KOPT-K1 (cell line): ENCODE data around the gene MRPL43.
A peak's percentile ranks its signal among the peaks of the same experiment; 100 is the strongest.
"Not testable (repeated sequence)": the region's sequence is repeated elsewhere in the genome, so short reads cannot be mapped to it uniquely, and the experiment has no call there.

ENCODE experiments used
- H3K27ac ChIP-seq: fragments of 200-600 bp; sonication (generic); 2 replicates; pipeline ENCODE4 v1.5.1; 2016; ENCODE audit warnings: antibody characterized with exemption, mild to moderate bottlenecking, low read depth, low read length; ENCODE audit not compliant: poor library complexity, severe bottlenecking
- H3K36me3 ChIP-seq: fragments of 200-600 bp; sonication (generic); 2 replicates; pipeline ENCODE4 v1.5.1; 2017; ENCODE audit warnings: antibody characterized with exemption, mild to moderate bottlenecking, low read length, moderate library complexity; ENCODE audit not compliant: insufficient read depth
- H3K9me3 ChIP-seq: fragments of 200-600 bp; sonication (generic); 2 replicates; pipeline ENCODE4 v1.5.1; 2017; ENCODE audit warnings: antibody characterized with exemption, low read length, mild to moderate bottlenecking; ENCODE audit not compliant: insufficient read depth, poor library complexity, severe bottlenecking

MRPL43 gene

GRCh38 chr10:100986952-100987684 lies at the start of gene MRPL43, which contains the start of gene TWNK:
TSS of gene MRPL43 (minus strand) at chr10:100987497. CDS start at chr10:100987443, 54 bp downstream.
TSS of gene TWNK (plus strand) at chr10:100987543. CDS start at chr10:100988211, 668 bp downstream.
- H3K36me3 ChIP-seq = peaks cover 55% of the 10 kb centered on the region
- no peaks in the 10 kb centered on the region for H3K9me3 ChIP-seq
- peak within 1 kb of the TSS; percentile 82 for H3K27ac ChIP-seq

- H3K9me3 ChIP-seq = no peaks in the 10 kb centered on the region
- H3K27ac ChIP-seq = no peak overlapping the region
- H3K36me3 ChIP-seq = no peaks in the 10 kb centered on the region
These were observed 49.4 kb upstream of the MRPL43 start for GRCh38 chr10:101036726-101037125.

GRCh38 chr10:101035916-101036702 lies 48.8 kb upstream of the MRPL43 start:
- Histone ChIP-seq H3K27ac (no peak overlapping the region), H3K9me3 (no peaks in the 10 kb centered on the region), H3K36me3 (no peaks in the 10 kb centered on the region)

DNA sequence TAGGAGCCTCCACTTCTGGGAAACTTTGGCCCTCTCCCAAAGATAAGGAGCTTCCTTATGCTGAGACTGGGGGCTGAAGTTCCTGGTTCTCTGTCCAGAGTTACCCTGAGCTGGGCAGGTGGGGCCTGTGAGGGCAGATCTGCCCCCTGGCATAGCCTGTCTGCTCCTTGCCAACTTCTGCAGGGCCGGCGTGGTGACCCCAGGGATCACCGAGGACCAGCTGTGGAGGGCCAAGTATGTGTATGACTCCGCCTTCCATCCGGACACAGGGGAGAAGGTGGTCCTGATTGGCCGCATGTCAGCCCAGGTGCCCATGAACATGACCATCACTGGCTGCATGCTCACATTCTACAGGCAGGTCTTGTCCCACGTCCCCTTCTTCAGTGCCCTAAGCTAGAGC lies 48.0 kb upstream of the MRPL43 start:
- Histone ChIP-seq H3K9me3 (no peaks in the 10 kb centered on the region), H3K36me3 (no peaks in the 10 kb centered on the region)

DNA sequence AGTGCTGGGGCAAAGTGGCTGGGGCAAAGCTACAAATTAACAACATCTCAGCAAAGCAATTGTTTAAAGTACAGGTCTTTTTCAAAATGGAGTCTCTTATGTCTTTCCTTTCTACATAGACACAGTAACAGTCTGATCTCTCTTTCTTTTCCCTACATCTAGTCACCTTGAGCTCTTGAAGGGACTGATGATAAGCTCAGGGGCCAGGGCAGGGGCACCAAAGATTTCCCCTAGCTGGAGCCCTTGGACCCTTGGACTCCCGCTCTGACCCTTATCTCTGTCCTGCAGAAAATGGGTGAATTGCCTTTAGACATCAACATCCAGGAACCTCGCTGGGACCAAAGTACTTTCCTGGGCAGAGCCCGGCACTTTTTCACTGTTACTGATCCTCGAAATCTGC lies 47.1 kb upstream of the MRPL43 start:
- not testable (repeated sequence) for H3K27ac ChIP-seq, H3K36me3 ChIP-seq, H3K9me3 ChIP-seq

More for the DNA sequence above, 48.0 kb upstream of the MRPL43 start:
- H3K27ac ChIP-seq = no peak overlapping the region

GRCh38 chr10:101033276-101033675 lies 46.0 kb upstream of the MRPL43 start:
- Histone ChIP-seq H3K27ac (no peak overlapping the region), H3K36me3 (no peaks in the 10 kb centered on the region), H3K9me3 (no peaks in the 10 kb centered on the region)

GRCh38 chr10:101032637-101033224 lies 45.4 kb upstream of the MRPL43 start:
- Histone ChIP-seq H3K36me3 (no peaks in the 10 kb centered on the region), H3K9me3 (no peaks in the 10 kb centered on the region), H3K27ac (no peak overlapping the region)

GRCh38 chr10:101031796-101032636 lies 44.7 kb upstream of the MRPL43 start:
- H3K27ac ChIP-seq = no peak overlapping the region
- no peaks in the 10 kb centered on the region for H3K36me3 ChIP-seq
- H3K9me3 ChIP-seq = no peaks in the 10 kb centered on the region

DNA sequence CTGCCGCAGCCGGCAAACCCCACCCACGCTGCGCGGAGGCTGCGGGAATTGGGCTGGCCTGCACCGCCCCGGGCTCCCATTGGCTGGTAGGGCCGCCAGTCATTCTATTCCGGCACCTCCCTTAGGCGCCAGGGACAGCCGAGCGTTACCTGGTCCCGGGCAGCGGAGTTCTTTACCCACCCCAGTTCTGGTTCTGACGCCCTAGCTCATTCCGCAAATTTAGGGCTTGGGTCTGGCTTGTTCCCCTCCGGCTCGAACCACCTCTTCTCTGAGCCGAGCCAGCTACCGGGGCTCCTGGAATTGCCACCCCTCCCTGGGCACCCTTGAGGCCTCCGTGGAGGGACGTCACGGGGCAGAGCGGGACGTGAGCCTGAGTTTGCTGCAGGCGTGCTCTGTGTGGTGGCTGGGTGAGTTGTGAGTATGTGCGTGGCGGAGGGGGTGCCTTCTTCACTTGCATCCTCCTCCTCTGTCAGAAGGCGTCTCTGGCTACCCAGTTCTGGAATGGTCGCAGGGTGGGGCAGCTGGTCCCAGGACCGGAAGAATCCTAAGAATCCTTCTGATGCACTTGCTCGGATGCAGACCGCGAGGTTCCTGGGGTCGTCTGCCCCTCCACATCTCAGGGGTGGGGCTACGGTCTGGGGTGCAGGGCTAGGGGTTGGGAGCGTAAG lies 44.0 kb upstream of the MRPL43 start, which contains the start of the genes PDZD7 and SFXN3:
Gene PDZD7, minus strand, starts transcription at position 2 of the 668 bp plus-strand sequence. CDS start 910 bp downstream, outside the sequence.
Gene SFXN3, plus strand, starts transcription at position 107 of the 668 bp plus-strand sequence. CDS start 3,461 bp downstream, outside the sequence.
- Histone ChIP-seq H3K27ac (no peak within 1 kb of the TSS), H3K36me3 (no peaks in the 10 kb centered on the region), H3K9me3 (no peaks in the 10 kb centered on the region)

- Histone ChIP-seq H3K27ac (no peak overlapping the region), H3K9me3 (no peaks in the 10 kb centered on the region), H3K36me3 (no peaks in the 10 kb centered on the region)
These were observed 43.3 kb upstream of the MRPL43 start for GRCh38 chr10:101030496-101031127.

DNA sequence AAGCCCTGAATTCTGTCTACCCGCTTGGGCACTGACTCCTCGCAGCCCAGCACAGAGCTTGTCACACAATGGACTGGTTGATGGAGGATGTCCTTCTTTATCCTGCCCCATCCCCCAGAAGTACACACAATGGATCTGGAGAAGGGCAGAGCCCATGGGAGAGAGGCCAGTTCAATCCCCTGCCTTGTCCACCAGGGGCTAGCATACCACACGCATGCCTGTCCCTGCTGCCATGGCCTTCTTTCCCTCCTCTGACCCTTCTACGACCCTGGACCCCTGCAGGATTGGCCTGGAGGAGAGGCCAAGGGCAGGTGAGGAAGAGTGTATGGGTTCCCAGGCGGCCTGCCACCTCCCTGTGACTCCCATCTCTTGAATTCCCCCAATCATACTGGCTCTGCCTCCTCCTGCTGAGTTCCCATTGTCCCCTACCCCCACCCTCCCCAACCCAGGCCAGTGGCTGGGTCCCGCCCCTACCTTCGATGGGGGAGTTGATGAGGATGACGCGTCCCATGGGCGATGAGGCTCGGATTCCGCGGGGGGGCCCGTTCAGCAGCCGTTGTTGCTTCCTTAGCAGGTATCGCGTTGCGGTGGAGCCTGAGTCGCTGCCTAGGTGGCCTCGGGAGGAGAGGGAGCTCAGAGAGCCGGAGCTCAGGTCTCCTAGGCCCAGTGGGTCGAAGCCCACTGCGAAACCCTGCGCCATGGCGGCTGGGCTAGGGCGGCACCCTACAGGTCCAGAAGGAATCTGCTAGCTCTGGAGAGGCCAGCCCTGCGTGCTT lies 42.4 kb upstream of the MRPL43 start:
- Histone ChIP-seq H3K9me3 (no peaks in the 10 kb centered on the region), H3K36me3 (no peaks in the 10 kb centered on the region), H3K27ac (no peak overlapping the region)

- H3K9me3 ChIP-seq = no peaks in the 10 kb centered on the region
- no peaks in the 10 kb centered on the region for H3K36me3 ChIP-seq
- H3K27ac ChIP-seq = no peak overlapping the region
These were observed 41.4 kb upstream of the MRPL43 start for GRCh38 chr10:101028446-101029337.
